SK-N-SH treated with all-trans-retinoic acid at 6 μM for 48 hours (cell line): ENCODE measurements around the gene DGKG.

Source experiments
- ARNTL ChIP-seq: fragments of 450-650 bp; formaldehyde crosslinking; IDR thresholded peaks from 2 replicates; pipeline ENCODE4 v1.5.0; 2020; ENCODE audit warnings: low read depth, mild to moderate bottlenecking, moderate library complexity, borderline replicate concordance
- CSRNP3 ChIP-seq: fragments of 250-450 bp; sonication (Bioruptor Pico); IDR thresholded peaks from 2 replicates; pipeline ENCODE4 v1.5.1; 2021; ENCODE audit warnings: mild to moderate bottlenecking, moderate library complexity
- ESRRG ChIP-seq: fragments of 250-450 bp; sonication (Bioruptor Pico); IDR thresholded peaks from 2 replicates; pipeline ENCODE4 v1.6.1; 2021; ENCODE audit warnings: mild to moderate bottlenecking
- GLIS3 ChIP-seq: fragments of 250-450 bp; sonication (Bioruptor Pico); IDR thresholded peaks from 2 replicates; pipeline ENCODE4 v1.5.0; 2020; ENCODE audit warnings: mild to moderate bottlenecking, moderate library complexity
- ISL1 ChIP-seq: fragments of 250-450 bp; sonication (Bioruptor Pico); IDR thresholded peaks from 2 replicates; pipeline ENCODE4 v2.1.2; 2022; ENCODE audit warnings: mild to moderate bottlenecking, moderate library complexity
- PATZ1 ChIP-seq: fragments of 250-450 bp; sonication (Bioruptor Pico); IDR thresholded peaks from 2 replicates; pipeline ENCODE4 v1.8.0; 2020; ENCODE audit warnings: mild to moderate bottlenecking, moderate library complexity, borderline replicate concordance
- POU6F1 ChIP-seq: fragments of 250-450 bp; sonication (Bioruptor Pico); IDR thresholded peaks from 2 replicates; pipeline ENCODE4 v1.8.0; 2021; ENCODE audit warnings: low read depth, mild to moderate bottlenecking, moderate library complexity, borderline replicate concordance
- PPARA ChIP-seq: fragments of 250-450 bp; sonication (Bioruptor Pico); IDR thresholded peaks from 2 replicates; pipeline ENCODE4 v1.5.0; 2020; ENCODE audit warnings: mild to moderate bottlenecking, borderline replicate concordance
- SNAI2 ChIP-seq: fragments of 250-450 bp; sonication (Bioruptor Pico); IDR thresholded peaks from 2 replicates; pipeline ENCODE4 v1.5.0; 2020; ENCODE audit warnings: mild to moderate bottlenecking, moderate library complexity
- TCF4 ChIP-seq: fragments of 250-450 bp; sonication (Bioruptor Pico); IDR thresholded peaks from 2 replicates; pipeline ENCODE4 v1.8.0; 2021; ENCODE audit warnings: mild to moderate bottlenecking, moderate library complexity, borderline replicate concordance
- ZC3H10 ChIP-seq: fragments of 250-450 bp; sonication (Bioruptor Pico); IDR thresholded peaks from 2 replicates; pipeline ENCODE4 v1.5.1; 2021; ENCODE audit warnings: mild to moderate bottlenecking, moderate library complexity
- ZFP3 ChIP-seq: fragments of 250-450 bp; sonication (Bioruptor Pico); IDR thresholded peaks from 2 replicates; pipeline ENCODE4 v1.5.0; 2020; ENCODE audit warnings: mild to moderate bottlenecking, moderate library complexity
- ZNF8 ChIP-seq: fragments of 450-650 bp; formaldehyde crosslinking; IDR thresholded peaks from 2 replicates; pipeline ENCODE4 v1.5.0; 2020; ENCODE audit warnings: mild to moderate bottlenecking, moderate library complexity

GRCh38 chr3:186149319-186149960 lies 212.6 kb downstream of the DGKG start:
- TF ChIP-seq SNAI2, result no peak
- TF ChIP-seq ISL1 (CRISPR knock-in tag), result no peak
- no peak for TF ChIP-seq GLIS3
- TF ChIP-seq PATZ1, result no peak
- TF ChIP-seq ESRRG (CRISPR knock-in tag), result no peak
- TF ChIP-seq POU6F1 (CRISPR knock-in tag), result no peak
- no peak for TF ChIP-seq ZFP3 (CRISPR knock-in tag)
- no peak for TF ChIP-seq ARNTL (CRISPR knock-in tag)
- no peak for TF ChIP-seq CSRNP3 (CRISPR knock-in tag)
- TF ChIP-seq ZNF8 (CRISPR knock-in tag), result no peak
- TF ChIP-seq ZC3H10 (CRISPR knock-in tag), result no peak
- TF ChIP-seq PPARA, result no peak
- no peak for TF ChIP-seq TCF4 (CRISPR knock-in tag)
